ENCODE measurements around the gene NAV3. TPM values are rescaled to one million over a fixed set of nuclear protein-coding genes. Genes with fewer than 3 reads are reported as not detected.

The NAV3 gene
- total and polyA plus RNA-seq, 9 of the 15 experiments (the other 6 are each of a cell fraction or from before 2014, with no cell fraction given): 0.04 TPM; not detected in 8

GRCh38 chr12:78120866-78121560 is 290.3 kb downstream of the NAV3 start:
- Histone ChIP-seq H3K79me2 (ENCODE audit: control insufficient read depth, insufficient read depth, low read length) (no peaks in the 10 kb centered on the region), H3K4me3 (no peak overlapping the region), H3K9me3 (replicated peaks; ENCODE audit: control insufficient read depth, insufficient read depth, low read depth, low read length) (0 out of 2 replicates have a peak, but pooled peaks cover 1% of the 10 kb centered on the region), H3K9me1 (ENCODE audit: control insufficient read depth, insufficient read depth, low read length) (no peaks in the 10 kb centered on the region), H3K27ac (ENCODE audit: extremely low read depth, low read depth, low read length) (no peak overlapping the region), H4K20me1 (replicated peaks; ENCODE audit: control insufficient read depth, insufficient read depth, low read length) (no peaks in the 10 kb centered on the region), H3K4me2 (ENCODE audit: insufficient read depth, low read length) (no peak overlapping the region), H3K36me3 (ENCODE audit: control insufficient read depth, insufficient read depth, low read length) (no peaks in the 10 kb centered on the region), H3K9ac (ENCODE audit: insufficient read depth in 1 of 2, low read depth in 2 of 2, low read length in 2 of 2) (no peak overlapping the region), H3K27me3 (ENCODE audit: control insufficient read depth in 2 of 2, insufficient read depth in 2 of 2, low read length in 2 of 2) (no peaks in the 10 kb centered on the region), H3K4me1 (replicated peaks in 1 of 2; ENCODE audit: control insufficient read depth in 2 of 2, insufficient read depth in 2 of 2, low read length in 2 of 2) (no peaks in the 10 kb centered on the region), H2AFZ (ENCODE audit: low read depth, low read length) (no peak overlapping the region)
- intact Hi-C loops (cut with micrococcal nuclease) (no loop called here), in situ Hi-C loops (cut with MboI) (no loop called here)
- TF ChIP-seq ZNF3 (CRISPR knock-in tag; IDR thresholded peaks at IDR 0.05): no peak
- TF ChIP-seq ZNF445 (CRISPR knock-in tag; IDR thresholded peaks at IDR 0.05; ENCODE audit: low read depth): no peak
- WGBS (ENCODE audit: insufficient coverage, low coverage, missing lambda C conversion rate): 4% methylated on average over 6 of the region's 6 CpGs
- no TSS peak for BruUV-seq (replicated peaks)
- POLR2A ChIA-PET: no interaction called here
- ATAC-seq (no peak), FAIRE-seq (no peak), DNase-seq (ENCODE audit: extremely low read depth in 1 of 4, low spot score in 3 of 4) (no peak)
- CTCF ChIA-PET (ENCODE audit: low intra/inter-chr PET ratio): no interaction called here

GRCh38 chr12:78121969-78122610 is 291.4 kb downstream of the NAV3 start:
- H2AFZ ChIP-seq (ENCODE audit: low read depth, low read length): no peak overlapping the region
- no peaks in the 10 kb centered on the region for H3K9me1 ChIP-seq (ENCODE audit: control insufficient read depth, insufficient read depth, low read length)
- H3K79me2 ChIP-seq (ENCODE audit: control insufficient read depth, insufficient read depth, low read length): no peaks in the 10 kb centered on the region
- 2% methylated on average over 15 of the region's 16 CpGs for WGBS (ENCODE audit: insufficient coverage, low coverage, missing lambda C conversion rate)
- H3K27me3 ChIP-seq (ENCODE audit: control insufficient read depth in 2 of 2, insufficient read depth in 2 of 2, low read length in 2 of 2): no peaks in the 10 kb centered on the region
- no peak overlapping the region for H3K4me3 ChIP-seq
- H3K27ac ChIP-seq (ENCODE audit: extremely low read depth, low read depth, low read length): no peak overlapping the region
- ATAC-seq (no peak), DNase-seq (ENCODE audit: extremely low read depth in 1 of 4, low spot score in 3 of 4) (no peak), FAIRE-seq (no peak)
- H3K4me2 ChIP-seq (ENCODE audit: insufficient read depth, low read length): no peak overlapping the region
- ChIA-PET CTCF (ENCODE audit: low intra/inter-chr PET ratio) (no interaction called here), POLR2A (no interaction called here)
- no TSS peak for BruUV-seq (replicated peaks)
- H3K9me3 ChIP-seq (replicated peaks; ENCODE audit: control insufficient read depth, insufficient read depth, low read depth, low read length): 0 out of 2 replicates have a peak, but pooled peaks cover 1% of the 10 kb centered on the region
- in situ Hi-C loops (cut with MboI): no loop called here
- H4K20me1 ChIP-seq (replicated peaks; ENCODE audit: control insufficient read depth, insufficient read depth, low read length): no peaks in the 10 kb centered on the region
- H3K4me1 ChIP-seq (replicated peaks in 1 of 2; ENCODE audit: control insufficient read depth in 2 of 2, insufficient read depth in 2 of 2, low read length in 2 of 2): no peaks in the 10 kb centered on the region
- no peaks in the 10 kb centered on the region for H3K36me3 ChIP-seq (ENCODE audit: control insufficient read depth, insufficient read depth, low read length)
- intact Hi-C loops (cut with micrococcal nuclease): no loop called here
- no peak overlapping the region for H3K9ac ChIP-seq (ENCODE audit: insufficient read depth in 1 of 2, low read depth in 2 of 2, low read length in 2 of 2)
- TF ChIP-seq SIRT6 (IDR thresholded peaks at IDR 0.05; ENCODE audit: low read depth, low read length) (no peak), RB1 (IDR thresholded peaks at IDR 0.05; ENCODE audit: low read depth) (no peak), ZNF644 (tag; IDR thresholded peaks at IDR 0.05; ENCODE audit: low read depth) (no peak)
- TF ChIP-seq, protein P1, sequence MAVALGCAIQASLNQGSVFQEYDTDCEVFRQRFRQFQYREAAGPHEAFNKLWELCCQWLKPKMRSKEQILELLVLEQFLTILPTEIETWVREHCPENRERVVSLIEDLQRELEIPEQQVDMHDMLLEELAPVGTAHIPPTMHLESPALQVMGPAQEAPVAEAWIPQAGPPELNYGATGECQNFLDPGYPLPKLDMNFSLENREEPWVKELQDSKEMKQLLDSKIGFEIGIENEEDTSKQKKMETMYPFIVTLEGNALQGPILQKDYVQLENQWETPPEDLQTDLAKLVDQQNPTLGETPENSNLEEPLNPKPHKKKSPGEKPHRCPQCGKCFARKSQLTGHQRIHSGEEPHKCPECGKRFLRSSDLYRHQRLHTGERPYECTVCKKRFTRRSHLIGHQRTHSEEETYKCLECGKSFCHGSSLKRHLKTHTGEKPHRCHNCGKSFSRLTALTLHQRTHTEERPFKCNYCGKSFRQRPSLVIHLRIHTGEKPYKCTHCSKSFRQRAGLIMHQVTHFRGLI (CRISPR knock-in tag; IDR thresholded peaks at IDR 0.05): no peak
- TF ChIP-seq, protein P2, sequence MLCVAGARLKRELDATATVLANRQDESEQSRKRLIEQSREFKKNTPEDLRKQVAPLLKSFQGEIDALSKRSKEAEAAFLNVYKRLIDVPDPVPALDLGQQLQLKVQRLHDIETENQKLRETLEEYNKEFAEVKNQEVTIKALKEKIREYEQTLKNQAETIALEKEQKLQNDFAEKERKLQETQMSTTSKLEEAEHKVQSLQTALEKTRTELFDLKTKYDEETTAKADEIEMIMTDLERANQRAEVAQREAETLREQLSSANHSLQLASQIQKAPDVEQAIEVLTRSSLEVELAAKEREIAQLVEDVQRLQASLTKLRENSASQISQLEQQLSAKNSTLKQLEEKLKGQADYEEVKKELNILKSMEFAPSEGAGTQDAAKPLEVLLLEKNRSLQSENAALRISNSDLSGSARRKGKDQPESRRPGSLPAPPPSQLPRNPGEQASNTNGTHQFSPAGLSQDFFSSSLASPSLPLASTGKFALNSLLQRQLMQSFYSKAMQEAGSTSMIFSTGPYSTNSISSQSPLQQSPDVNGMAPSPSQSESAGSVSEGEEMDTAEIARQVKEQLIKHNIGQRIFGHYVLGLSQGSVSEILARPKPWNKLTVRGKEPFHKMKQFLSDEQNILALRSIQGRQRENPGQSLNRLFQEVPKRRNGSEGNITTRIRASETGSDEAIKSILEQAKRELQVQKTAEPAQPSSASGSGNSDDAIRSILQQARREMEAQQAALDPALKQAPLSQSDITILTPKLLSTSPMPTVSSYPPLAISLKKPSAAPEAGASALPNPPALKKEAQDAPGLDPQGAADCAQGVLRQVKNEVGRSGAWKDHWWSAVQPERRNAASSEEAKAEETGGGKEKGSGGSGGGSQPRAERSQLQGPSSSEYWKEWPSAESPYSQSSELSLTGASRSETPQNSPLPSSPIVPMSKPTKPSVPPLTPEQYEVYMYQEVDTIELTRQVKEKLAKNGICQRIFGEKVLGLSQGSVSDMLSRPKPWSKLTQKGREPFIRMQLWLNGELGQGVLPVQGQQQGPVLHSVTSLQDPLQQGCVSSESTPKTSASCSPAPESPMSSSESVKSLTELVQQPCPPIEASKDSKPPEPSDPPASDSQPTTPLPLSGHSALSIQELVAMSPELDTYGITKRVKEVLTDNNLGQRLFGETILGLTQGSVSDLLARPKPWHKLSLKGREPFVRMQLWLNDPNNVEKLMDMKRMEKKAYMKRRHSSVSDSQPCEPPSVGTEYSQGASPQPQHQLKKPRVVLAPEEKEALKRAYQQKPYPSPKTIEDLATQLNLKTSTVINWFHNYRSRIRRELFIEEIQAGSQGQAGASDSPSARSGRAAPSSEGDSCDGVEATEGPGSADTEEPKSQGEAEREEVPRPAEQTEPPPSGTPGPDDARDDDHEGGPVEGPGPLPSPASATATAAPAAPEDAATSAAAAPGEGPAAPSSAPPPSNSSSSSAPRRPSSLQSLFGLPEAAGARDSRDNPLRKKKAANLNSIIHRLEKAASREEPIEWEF (CRISPR knock-in tag; IDR thresholded peaks at IDR 0.05): no peak
